CD4-positive, alpha-beta T cell (primary cell): ENCODE data around the gene MAN1C1. TPM values are rescaled to one million over a fixed set of nuclear protein-coding genes. Genes with fewer than 3 reads are reported as not detected.
"Not testable (repeated sequence)": the region's sequence is repeated elsewhere in the genome, so short reads cannot be mapped to it uniquely, and the experiment has no call there.

Experiments
- ATAC-seq: fragments of 200-7000 bp; cut with Tn5 transposase; one replicate; pipeline ENCODE4 v1.10.0; 2022; ENCODE audit warnings: mild to moderate bottlenecking; ENCODE audit not compliant: poor library complexity
- CTCF ChIA-PET: fragments of 350-600 bp; sonication (Branson Sonifier 250); formaldehyde crosslinking; loops from one replicate; lab custom pipeline; 2021; ENCODE audit warnings: antibody characterized with exemption, inconsistent platforms; lab: Charles Lee
- POLR2A ChIA-PET: fragments of 350-600 bp; sonication (Branson Sonifier 250); formaldehyde crosslinking; loops from one replicate; lab custom pipeline; 2021; ENCODE audit warnings: antibody characterized with exemption, inconsistent platforms; lab: Charles Lee
- DNase-seq, 14 experiments: peaks; one replicate each; pipeline ENCODE4 v3.0.0-alpha.2; 2013 to 2020; ENCODE audit warnings: mixed read lengths in 2 of 14
- H3K27ac ChIP-seq, 2 donors: one replicate each; pipeline versions ENCODE4 v1.5.1 to v1.7.0; 2013; ENCODE audit warnings: low read length in 2 of 2, low read depth in 1 of 2, mild to moderate bottlenecking in 1 of 2
- H3K27me3 ChIP-seq, 2 experiments: 1 replicate in 1 of 2; 2 replicates in 1 of 2; pipeline versions ENCODE4 v1.6.1 to v1.7.0; 2013; ENCODE audit warnings: low read length in 2 of 2, control low read depth in 1 of 2, mild to moderate bottlenecking in 1 of 2, moderate library complexity in 1 of 2; ENCODE audit not compliant: insufficient read depth in 2 of 2, control insufficient read depth in 1 of 2
- H3K36me3 ChIP-seq: one replicate; pipeline ENCODE4 v1.6.1; 2013; ENCODE audit warnings: low read length, control low read depth; ENCODE audit not compliant: insufficient read depth
- H3K4me1 ChIP-seq: one replicate; pipeline ENCODE4 v1.6.1; 2013; ENCODE audit warnings: low read length, control low read depth; ENCODE audit not compliant: insufficient read depth
- H3K4me3 ChIP-seq: one replicate; pipeline ENCODE4 v1.5.1; 2013; ENCODE audit warnings: mild to moderate bottlenecking, low read length, moderate library complexity
- H3K9me3 ChIP-seq, 2 experiments: 1 replicate in 1 of 2; 2 replicates in 1 of 2; pipeline versions ENCODE4 v1.6.1 to v1.7.0; 2013; ENCODE audit warnings: low read length in 2 of 2, mild to moderate bottlenecking in 2 of 2, control low read depth in 1 of 2, moderate library complexity in 1 of 2; ENCODE audit not compliant: control insufficient read depth in 1 of 2, insufficient read depth in 1 of 2
- H3K27ac Mint-ChIP-seq: one replicate; pipeline ENCODE4 v1.8.0; 2020; ENCODE audit warnings: mixed read lengths
- H3K27me3 Mint-ChIP-seq: one replicate; pipeline ENCODE4 v1.8.0; 2021; ENCODE audit warnings: mixed read lengths
- H3K36me3 Mint-ChIP-seq: one replicate; pipeline ENCODE4 v1.8.0; 2021; ENCODE audit warnings: low read depth, mixed read lengths
- H3K4me1 Mint-ChIP-seq: one replicate; pipeline ENCODE4 v1.8.0; 2021; ENCODE audit warnings: low read depth, mixed read lengths
- H3K4me3 Mint-ChIP-seq: one replicate; pipeline ENCODE4 v1.8.0; 2020; ENCODE audit warnings: mild to moderate bottlenecking, mixed read lengths
- H3K9me3 Mint-ChIP-seq: one replicate; pipeline ENCODE4 v1.8.0; 2020; ENCODE audit warnings: mixed read lengths
- intact Hi-C, 2 experiments: fragments of 100-400 bp; cut with DNase I in 1 of 2; cut with micrococcal nuclease in 1 of 2; formaldehyde crosslinking; loops; one replicate each; pipeline versions ENCODE4 v1.15.1 to v1.9.0; 2023 to 2025; cut with DNase I, micrococcal nuclease
- total RNA-seq, 174 experiments: library from RNA in 2 of 174; stranded (reverse) in 2 of 174; gene quantifications; one replicate each; pipeline ENCODE4 v1.2.3 and lab custom pipeline; 2021 to 2026
- TF ChIP-seq, protein P1 (sequence below): fragments of 200-600 bp; IDR thresholded peaks from one replicate; pipeline ENCODE4 v1.8.0; 2022; ENCODE audit warnings: antibody characterized with exemption, mild to moderate bottlenecking

MAN1C1 gene
- total RNA-seq, 2 experiments from 2014 or later: 44.4 to 46.9 TPM

DNA sequence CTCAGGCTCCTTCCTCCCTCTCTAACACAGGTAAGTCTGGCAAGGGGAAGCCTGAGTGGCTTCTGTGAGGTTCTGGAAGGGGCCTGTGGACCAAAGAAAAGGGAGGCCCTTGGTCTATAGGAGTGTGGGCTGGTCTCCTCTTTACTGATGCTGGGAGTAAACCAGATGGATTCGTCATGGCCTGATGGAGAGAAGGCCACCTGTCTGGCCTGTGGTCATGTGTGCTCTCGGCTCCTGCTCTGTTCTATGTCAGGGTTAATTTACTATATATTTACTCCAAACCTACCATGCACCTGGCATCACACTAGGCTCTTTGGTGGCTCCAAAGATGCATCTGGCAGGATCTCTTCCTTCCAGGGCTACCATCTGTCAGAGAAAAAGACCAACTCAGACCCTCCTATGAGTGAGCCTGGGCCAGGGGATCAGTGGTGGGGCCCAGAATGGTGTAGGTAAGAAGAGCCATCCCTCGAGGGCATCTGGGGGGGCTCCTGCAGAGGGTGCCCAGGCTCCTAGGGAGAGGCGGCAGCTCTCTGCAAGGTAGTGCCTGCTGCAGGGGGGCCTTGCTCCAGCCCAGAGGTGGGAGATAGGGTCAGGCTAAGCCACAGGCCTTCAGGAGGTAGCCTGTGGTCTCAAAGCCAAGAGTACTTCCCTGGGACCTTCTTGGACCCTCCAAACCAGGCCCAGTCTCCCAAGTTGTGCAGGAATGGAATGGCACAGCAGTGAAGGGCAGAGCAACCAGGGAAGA, 115.2 kb downstream of the MAN1C1 start:
- peak overlapping the region; percentile 78 for H3K27ac Mint-ChIP-seq
- Histone ChIP-seq H3K4me1 (peaks cover 63% of the 10 kb centered on the region), H3K4me3 (no peak overlapping the region), H3K9me3 (no peaks in the 10 kb centered on the region), H3K27ac (no peak overlapping the region), H3K36me3 (peaks cover 3% of the 10 kb centered on the region), H3K27me3 (no peaks in the 10 kb centered on the region)
- intact Hi-C loops: no loop called here
- POLR2A ChIA-PET: interaction anchor here (1.2 to 1.5 kb wide), 2 partner anchors 10 to 27 kb away, joined by 4 read pairs; no protein-coding TSS in a partner anchor
- peaks cover 22% of the 10 kb centered on the region for H3K36me3 Mint-ChIP-seq
- CTCF ChIA-PET: no interaction called here
- no peaks in the 10 kb centered on the region for H3K27me3 Mint-ChIP-seq
- no peak overlapping the region for H3K4me3 Mint-ChIP-seq
- no peaks in the 10 kb centered on the region for H3K9me3 Mint-ChIP-seq
- no peak for ATAC-seq
- TF ChIP-seq, protein P1, sequence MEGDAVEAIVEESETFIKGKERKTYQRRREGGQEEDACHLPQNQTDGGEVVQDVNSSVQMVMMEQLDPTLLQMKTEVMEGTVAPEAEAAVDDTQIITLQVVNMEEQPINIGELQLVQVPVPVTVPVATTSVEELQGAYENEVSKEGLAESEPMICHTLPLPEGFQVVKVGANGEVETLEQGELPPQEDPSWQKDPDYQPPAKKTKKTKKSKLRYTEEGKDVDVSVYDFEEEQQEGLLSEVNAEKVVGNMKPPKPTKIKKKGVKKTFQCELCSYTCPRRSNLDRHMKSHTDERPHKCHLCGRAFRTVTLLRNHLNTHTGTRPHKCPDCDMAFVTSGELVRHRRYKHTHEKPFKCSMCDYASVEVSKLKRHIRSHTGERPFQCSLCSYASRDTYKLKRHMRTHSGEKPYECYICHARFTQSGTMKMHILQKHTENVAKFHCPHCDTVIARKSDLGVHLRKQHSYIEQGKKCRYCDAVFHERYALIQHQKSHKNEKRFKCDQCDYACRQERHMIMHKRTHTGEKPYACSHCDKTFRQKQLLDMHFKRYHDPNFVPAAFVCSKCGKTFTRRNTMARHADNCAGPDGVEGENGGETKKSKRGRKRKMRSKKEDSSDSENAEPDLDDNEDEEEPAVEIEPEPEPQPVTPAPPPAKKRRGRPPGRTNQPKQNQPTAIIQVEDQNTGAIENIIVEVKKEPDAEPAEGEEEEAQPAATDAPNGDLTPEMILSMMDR: no peak
- H3K4me1 Mint-ChIP-seq: peaks cover 77% of the 10 kb centered on the region
- no peak for DNase-seq

DNA sequence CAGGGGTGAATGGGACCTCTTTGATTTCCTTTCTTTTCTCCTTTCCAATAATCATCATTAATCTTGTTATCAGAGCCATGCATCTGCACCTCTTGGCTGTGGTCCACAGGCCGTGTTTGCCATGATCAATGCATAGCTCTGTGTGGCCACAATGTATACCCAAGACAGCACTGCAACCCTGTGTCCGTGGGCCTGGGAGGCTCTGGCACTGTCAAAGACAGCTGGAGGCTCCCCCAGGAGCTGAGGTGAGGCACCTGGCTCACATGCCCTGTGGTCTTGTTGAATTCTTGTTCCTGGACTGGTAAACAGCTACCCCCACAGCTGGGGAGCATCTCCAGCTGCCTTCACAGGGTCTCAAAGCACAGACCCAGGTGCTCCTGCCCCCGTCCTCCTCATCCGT, 116.2 kb downstream of the MAN1C1 start:
- H3K4me1 Mint-ChIP-seq: peaks cover 74% of the 10 kb centered on the region
- TF ChIP-seq, protein P1: no peak
- intact Hi-C loops: no loop called here
- Histone ChIP-seq H3K27ac (no peak overlapping the region), H3K27me3 (no peaks in the 10 kb centered on the region), H3K4me3 (no peak overlapping the region), H3K4me1 (peaks cover 52% of the 10 kb centered on the region), H3K9me3 (no peaks in the 10 kb centered on the region), H3K36me3 (peaks cover 3% of the 10 kb centered on the region)
- H3K27me3 Mint-ChIP-seq: no peaks in the 10 kb centered on the region
- ATAC-seq (no peak), DNase-seq (no peak)
- no peak overlapping the region for H3K4me3 Mint-ChIP-seq
- POLR2A ChIA-PET: interaction anchor here (0.6 to 1.5 kb wide), 2 partner anchors 12 to 26 kb away, joined by 3 to 4 read pairs; no protein-coding TSS in a partner anchor
- CTCF ChIA-PET: no interaction called here
- H3K9me3 Mint-ChIP-seq: no peaks in the 10 kb centered on the region
- peak overlapping the region; percentile 54 for H3K27ac Mint-ChIP-seq
- peaks cover 26% of the 10 kb centered on the region for H3K36me3 Mint-ChIP-seq

DNA sequence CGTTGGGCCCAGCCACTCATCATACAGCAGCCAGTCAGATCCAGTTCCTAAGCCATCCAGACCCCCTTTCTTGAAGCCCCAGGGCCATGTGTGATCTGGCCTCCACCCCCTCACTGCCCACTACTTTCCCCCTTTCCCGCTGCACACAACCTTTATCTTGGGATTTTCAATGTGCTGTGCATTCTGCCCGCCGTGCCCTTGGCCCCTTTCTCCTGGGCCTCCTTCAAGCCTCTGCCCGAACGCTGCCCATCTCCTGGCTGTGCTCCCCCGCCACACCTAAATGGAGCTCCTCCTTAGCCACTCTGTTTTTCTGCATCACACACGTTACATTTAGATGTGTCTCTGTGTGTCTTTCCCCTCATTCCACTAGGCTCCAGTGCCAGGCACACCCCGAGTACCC, 116.7 kb downstream of the MAN1C1 start:
- Histone ChIP-seq H3K27me3 (no peaks in the 10 kb centered on the region), H3K36me3 (peaks cover 3% of the 10 kb centered on the region), H3K9me3 (no peaks in the 10 kb centered on the region), H3K4me1 (peaks cover 49% of the 10 kb centered on the region), H3K27ac (no peak overlapping the region), H3K4me3 (no peak overlapping the region)
- Mint-ChIP-seq H3K9me3 (no peaks in the 10 kb centered on the region), H3K27ac (peak overlapping the region; percentile 54), H3K36me3 (peaks cover 26% of the 10 kb centered on the region), H3K4me1 (peaks cover 74% of the 10 kb centered on the region), H3K4me3 (no peak overlapping the region), H3K27me3 (no peaks in the 10 kb centered on the region)
- CTCF ChIA-PET: no interaction called here
- ATAC-seq (no peak), DNase-seq (no peak)
- TF ChIP-seq, protein P1: no peak
- POLR2A ChIA-PET: interaction anchor here (0.6 to 1.5 kb wide), 2 partner anchors 12 to 25 kb away, joined by 3 to 4 read pairs; no protein-coding TSS in a partner anchor
- intact Hi-C loops: no loop called here

DNA sequence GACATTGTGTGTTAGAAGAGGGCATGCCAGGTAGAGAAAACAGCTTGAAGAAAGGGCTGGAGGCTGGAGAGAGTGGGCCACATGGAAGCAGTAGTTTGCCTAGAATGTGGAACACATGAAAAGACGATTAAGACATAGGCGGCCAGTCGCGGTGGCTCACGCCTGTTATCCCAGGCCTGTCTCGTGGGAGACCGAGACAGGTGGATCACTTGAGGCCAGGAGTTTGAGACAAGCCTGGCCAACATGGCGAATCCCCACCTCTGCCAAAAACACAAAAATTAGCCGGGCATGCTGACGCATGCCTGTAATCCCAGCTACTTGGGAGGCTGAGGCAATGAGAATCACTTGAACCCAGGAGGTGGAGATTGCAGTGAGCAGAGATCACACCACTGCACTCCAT, 118.4 kb downstream of the MAN1C1 start:
- intact Hi-C loops, CTCF ChIA-PET, H3K27me3 Mint-ChIP-seq, H3K4me3 Mint-ChIP-seq, H3K27me3 ChIP-seq, H3K27ac ChIP-seq, POLR2A ChIA-PET, H3K9me3 ChIP-seq, H3K4me3 ChIP-seq, ATAC-seq, H3K9me3 Mint-ChIP-seq, DNase-seq, H3K36me3 ChIP-seq: not testable (repeated sequence)
- Mint-ChIP-seq H3K36me3 (peaks cover 33% of the 10 kb centered on the region), H3K4me1 (peaks cover 80% of the 10 kb centered on the region), H3K27ac (peak overlapping the region; percentile 21)
- H3K4me1 ChIP-seq: peaks cover 45% of the 10 kb centered on the region
